Neural cell (in vitro differentiated cells): ENCODE results near the gene ZDHHC3. TPM values are rescaled to one million over a fixed set of nuclear protein-coding genes. Genes with fewer than 3 reads are reported as not detected.

Source experiments
- H2AFZ ChIP-seq: fragments of 200-600, 300-800 bp; sonication (generic), shearing (Covaris generic); 2 replicates; pipeline ENCODE4 v1.6.0; 2014; ENCODE audit warnings: low read depth, mild to moderate bottlenecking, antibody characterized with exemption, low read length, moderate library complexity
- H3F3A ChIP-seq: fragments of 200-600 bp; shearing (Covaris generic); 2 replicates; pipeline ENCODE4 v1.6.1; 2016; ENCODE audit warnings: mild to moderate bottlenecking, moderate library complexity, mixed read lengths, antibody characterized with exemption, low read length; ENCODE audit not compliant: insufficient read depth, poor library complexity, severe bottlenecking
- H3K27ac ChIP-seq: fragments of 200-600, 300-800 bp; sonication (generic), shearing (Covaris generic); 2 replicates; pipeline ENCODE4 v1.5.1; 2014; ENCODE audit warnings: mild to moderate bottlenecking, low read length, moderate library complexity
- H3K27me3 ChIP-seq: fragments of 300-800, 200-600 bp; sonication (generic), shearing (Covaris generic); 2 replicates; pipeline ENCODE4 v1.6.0; 2014; ENCODE audit warnings: mild to moderate bottlenecking, low read depth, low read length, moderate library complexity; ENCODE audit not compliant: insufficient read depth
- H3K36me3 ChIP-seq: fragments of 300-800, 200-600 bp; sonication (generic), shearing (Covaris generic); 2 replicates; pipeline ENCODE4 v1.5.1; 2014; ENCODE audit warnings: mild to moderate bottlenecking, antibody characterized with exemption, low read length, moderate library complexity; ENCODE audit not compliant: insufficient read depth
- H3K4me2 ChIP-seq: fragments of 300-800, 200-600 bp; sonication (generic), shearing (Covaris generic); 2 replicates; pipeline ENCODE4 v1.6.0; 2014; ENCODE audit warnings: mild to moderate bottlenecking, low read length
- H3K4me3 ChIP-seq: fragments of 300-800, 200-600 bp; sonication (generic), shearing (Covaris generic); 2 replicates; pipeline ENCODE4 v1.5.1; 2014; ENCODE audit warnings: mild to moderate bottlenecking, low read length, moderate library complexity
- H3K79me2 ChIP-seq: fragments of 200-600 bp; shearing (Covaris generic); replicated peaks from 2 replicates; pipeline ENCODE4 v1.6.0; 2014; ENCODE audit warnings: mild to moderate bottlenecking, low read length, moderate library complexity; ENCODE audit not compliant: insufficient read depth
- H3K9ac ChIP-seq: fragments of 300-800, 200-600 bp; sonication (generic), shearing (Covaris generic); 2 replicates; pipeline ENCODE4 v1.6.1; 2016; ENCODE audit warnings: mild to moderate bottlenecking, low read length, mixed read lengths
- H3K9me2 ChIP-seq: fragments of 200-600 bp; shearing (Covaris generic); 2 replicates; pipeline ENCODE4 v1.6.1; 2016; ENCODE audit warnings: mild to moderate bottlenecking, low read length, mixed read lengths; ENCODE audit not compliant: insufficient read depth
- H3K9me3 ChIP-seq: fragments of 200-600, 300-800 bp; sonication (generic), shearing (Covaris generic); 2 replicates; pipeline ENCODE4 v1.6.1; 2016; ENCODE audit warnings: mild to moderate bottlenecking, mixed run types, low read length, moderate library complexity, mixed read lengths
- H4K20me1 ChIP-seq: fragments of 200-600 bp; shearing (Covaris generic); 2 replicates; pipeline ENCODE4 v1.6.1; 2016; ENCODE audit warnings: mild to moderate bottlenecking, mixed run types; ENCODE audit not compliant: insufficient read depth
- CTCF ChIP-seq: fragments of 450-650 bp; IDR thresholded peaks from 2 replicates; pipeline ENCODE4 v1.5.1; 2014; ENCODE audit warnings: antibody characterized with exemption, mild to moderate bottlenecking, moderate library complexity; ENCODE audit not compliant: poor library complexity, severe bottlenecking
- EP300 ChIP-seq: fragments of 450-650 bp; conservative IDR thresholded peaks from 2 replicates; pipeline ENCODE4 v1.6.1; 2014; ENCODE audit warnings: antibody characterized with exemption, mild to moderate bottlenecking, moderate library complexity; ENCODE audit not compliant: poor library complexity, severe bottlenecking
- EZH2 ChIP-seq: fragments of 200-600, 300-800 bp; shearing (Covaris generic), sonication (generic); IDR thresholded peaks from 2 replicates; pipeline ENCODE4 v1.6.1; 2014; ENCODE audit warnings: antibody characterized with exemption, low read length, borderline replicate concordance, mild to moderate bottlenecking; ENCODE audit not compliant: insufficient read depth, poor library complexity, severe bottlenecking
- MXI1 ChIP-seq: fragments of 450-650 bp; conservative IDR thresholded peaks from 2 replicates; pipeline ENCODE4 v1.6.1; 2014; ENCODE audit warnings: antibody characterized with exemption, mild to moderate bottlenecking; ENCODE audit not compliant: poor library complexity, severe bottlenecking
- POLR2AphosphoS5 ChIP-seq: IDR thresholded peaks from 2 replicates; pipeline ENCODE4 v1.6.1; 2012
- RAD21 ChIP-seq: fragments of 450-650 bp; conservative IDR thresholded peaks from 2 replicates; pipeline ENCODE4 v1.6.1; 2014; ENCODE audit warnings: antibody characterized with exemption, mild to moderate bottlenecking, moderate library complexity
- REST ChIP-seq: IDR thresholded peaks from 2 replicates; pipeline ENCODE4 v1.6.1; 2012; ENCODE audit warnings: borderline replicate concordance
- SMC3 ChIP-seq: fragments of 450-650 bp; conservative IDR thresholded peaks from 2 replicates; pipeline ENCODE4 v1.6.1; 2014; ENCODE audit warnings: antibody characterized with exemption, mild to moderate bottlenecking, moderate library complexity; ENCODE audit not compliant: poor library complexity
- TAF1 ChIP-seq: IDR thresholded peaks from 2 replicates; pipeline ENCODE4 v1.6.1; 2012; ENCODE audit warnings: low read depth
- polyA plus RNA-seq: library from polyadenylated mRNA; depleted of rRNA; stranded (reverse); fragments of >200 nt; gene quantifications from 2 replicates; pipeline ENCODE4 v1.2.3, GENCODE V29; 2014

The ZDHHC3 gene
- polyA plus RNA-seq, 1 donor from 2014 or later, result 35.8 TPM

- no peak overlapping the region for H3K4me3 ChIP-seq
- H3K9me3 ChIP-seq, result no peaks in the 10 kb centered on the region
- no peak overlapping the region for H3K9ac ChIP-seq
- H3K27ac ChIP-seq, result no peak overlapping the region
- no peak overlapping the region for H2AFZ ChIP-seq
- no peaks in the 10 kb centered on the region for H3K9me2 ChIP-seq
- H3K36me3 ChIP-seq, result no peaks in the 10 kb centered on the region
- no peaks in the 10 kb centered on the region for H3K27me3 ChIP-seq
- H3F3A ChIP-seq, result no peaks in the 10 kb centered on the region
- TF ChIP-seq RAD21 (peak; percentile 61), EP300 (no peak), SMC3 (peak; percentile 65), CTCF (peak; percentile 65)
- no peak overlapping the region for H3K4me2 ChIP-seq
- no peaks in the 10 kb centered on the region for H4K20me1 ChIP-seq
- no peaks in the 10 kb centered on the region for H3K79me2 ChIP-seq
Measured at GRCh38 chr3:44913868-44914468, 62.0 kb downstream of the ZDHHC3 start.

GRCh38 chr3:44910693-44911092, 65.3 kb downstream of the ZDHHC3 start:
- H3K27me3 ChIP-seq, result no peaks in the 10 kb centered on the region
- H3K4me3 ChIP-seq, result no peak overlapping the region
- H3K9me2 ChIP-seq, result no peaks in the 10 kb centered on the region
- no peaks in the 10 kb centered on the region for H4K20me1 ChIP-seq
- no peaks in the 10 kb centered on the region for H3K79me2 ChIP-seq
- H3K4me2 ChIP-seq, result no peak overlapping the region
- no peaks in the 10 kb centered on the region for H3F3A ChIP-seq
- no peaks in the 10 kb centered on the region for H3K36me3 ChIP-seq
- TF ChIP-seq TAF1 (no peak), EZH2 (no peak), REST (no peak), RAD21 (no peak), SMC3 (no peak), EP300 (no peak)
- H2AFZ ChIP-seq, result no peak overlapping the region
- no peaks in the 10 kb centered on the region for H3K9me3 ChIP-seq
- H3K27ac ChIP-seq, result no peak overlapping the region
- no peak overlapping the region for H3K9ac ChIP-seq

GRCh38 chr3:44909063-44909462, 66.9 kb downstream of the ZDHHC3 start:
- H3F3A ChIP-seq, result no peaks in the 10 kb centered on the region
- no peak overlapping the region for H3K27ac ChIP-seq
- H3K27me3 ChIP-seq, result no peaks in the 10 kb centered on the region
- TF ChIP-seq EP300 (no peak), RAD21 (no peak), POLR2AphosphoS5 (no peak), EZH2 (no peak), SMC3 (no peak), TAF1 (no peak), CTCF (no peak), MXI1 (no peak), REST (no peak)
- H3K9me2 ChIP-seq, result no peaks in the 10 kb centered on the region
- no peak overlapping the region for H3K9ac ChIP-seq
- H3K36me3 ChIP-seq, result no peaks in the 10 kb centered on the region
- no peak overlapping the region for H3K4me2 ChIP-seq
- no peaks in the 10 kb centered on the region for H3K9me3 ChIP-seq
- no peak overlapping the region for H2AFZ ChIP-seq
- no peaks in the 10 kb centered on the region for H4K20me1 ChIP-seq
- H3K79me2 ChIP-seq, result no peaks in the 10 kb centered on the region
- no peak overlapping the region for H3K4me3 ChIP-seq
